Bronchial smooth muscle cell (primary cell): Measurements from ENCODE around the gene USP9X. TPM values are rescaled to one million over a fixed set of nuclear protein-coding genes. Genes with fewer than 3 reads are reported as not detected.

Source experiments
- total RNA-seq: library from RNA; depleted of rRNA; stranded (reverse); fragments of >200 nt; gene quantifications from 2 replicates; pipeline ENCODE4 v1.2.1, GENCODE V29; 2014

Gene USP9X
- total RNA-seq: 78.2 and 92.4 TPM in 2 replicates

GRCh38 chrX:41084893-41085511 lies at the start of gene USP9X:
TSS of gene USP9X (plus strand) at chrX:41085445. CDS start at chrX:41123629, 38,184 bp downstream.

Other genes starting within 250 kb of the USP9X start
- 170 and 242 TPM in 2 replicates for gene DDX3X, start 248.7 kb downstream of the USP9X start, total RNA-seq